HG03139 (cell line): Measurements from ENCODE around the gene AGAP9.
"Not testable (repeated sequence)": the region's sequence is repeated elsewhere in the genome, so short reads cannot be mapped to it uniquely, and the experiment has no call there.

Experiments used
- ATAC-seq: cut with Tn5 transposase; IDR thresholded peaks from one replicate; pipeline ENCODE4 v1.9.1; 2021; ENCODE audit not compliant: unreplicated experiment

AGAP9 gene

DNA sequence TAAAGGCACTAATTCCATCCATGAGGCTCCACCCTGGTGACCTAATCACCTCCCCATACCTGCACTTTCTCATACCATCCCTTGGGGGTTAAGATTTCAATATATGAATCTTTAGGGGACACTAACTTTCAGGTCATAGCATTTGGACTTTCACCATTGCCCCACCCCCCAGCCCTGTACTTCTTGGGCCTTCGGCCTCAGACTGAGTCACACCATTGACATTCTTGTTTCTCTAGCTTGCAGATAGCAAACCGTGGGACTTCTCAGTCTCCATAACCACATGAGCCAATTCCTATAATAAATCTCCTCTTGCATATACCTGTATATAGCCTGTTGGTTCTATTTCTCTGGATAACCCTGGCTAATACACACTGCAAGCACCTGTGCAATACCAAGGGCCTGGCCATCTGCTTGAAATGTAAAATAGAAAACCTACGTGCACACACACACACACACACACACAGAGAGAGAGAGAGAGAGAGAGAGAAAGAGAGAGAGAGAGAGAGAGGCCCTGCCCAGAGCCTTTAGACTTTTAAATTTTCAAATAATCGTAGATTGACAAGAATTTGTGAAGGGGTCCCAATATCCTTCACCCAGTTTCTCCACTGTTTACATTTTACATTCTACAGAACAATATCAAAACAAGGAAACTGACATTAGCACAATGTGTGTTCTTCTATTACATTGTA is 64.8 kb downstream of the AGAP9 start:
- ATAC-seq, result no peak

DNA sequence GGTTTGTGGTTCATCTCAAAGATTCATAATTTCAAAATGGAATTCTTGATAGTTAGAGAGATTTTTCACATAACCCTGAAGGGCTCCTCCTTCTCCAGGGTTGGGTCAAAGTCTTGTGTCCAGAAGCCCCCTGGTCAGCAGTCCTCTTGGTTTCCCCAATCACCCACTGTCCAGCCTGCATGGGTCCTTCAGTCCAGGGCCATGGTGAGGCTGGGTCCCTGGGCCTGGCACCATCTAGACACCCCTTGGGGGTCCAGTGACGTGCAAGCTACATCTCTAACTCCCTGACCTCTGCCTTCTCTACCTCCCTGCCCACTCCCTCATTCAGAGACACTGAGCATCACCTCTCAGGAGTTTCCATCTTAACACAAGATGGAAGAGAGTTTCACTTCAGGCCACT is 65.6 kb downstream of the AGAP9 start:
- ATAC-seq, result no peak

DNA sequence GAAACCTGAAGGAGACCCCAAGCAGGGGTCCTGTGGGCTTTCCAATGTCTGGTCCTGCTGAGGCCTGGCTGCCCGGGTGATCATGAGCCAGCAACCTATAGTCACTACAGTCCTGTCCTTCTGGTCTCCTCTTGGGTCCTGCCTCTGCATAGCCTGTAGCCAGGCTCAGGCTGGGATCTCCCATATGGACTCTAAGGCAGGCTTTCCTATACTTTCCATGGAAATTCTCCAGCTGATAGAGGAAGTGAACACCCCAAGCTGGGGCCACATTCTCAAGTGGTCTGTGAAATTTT is 66.0 kb downstream of the AGAP9 start:
- no peak for ATAC-seq

DNA sequence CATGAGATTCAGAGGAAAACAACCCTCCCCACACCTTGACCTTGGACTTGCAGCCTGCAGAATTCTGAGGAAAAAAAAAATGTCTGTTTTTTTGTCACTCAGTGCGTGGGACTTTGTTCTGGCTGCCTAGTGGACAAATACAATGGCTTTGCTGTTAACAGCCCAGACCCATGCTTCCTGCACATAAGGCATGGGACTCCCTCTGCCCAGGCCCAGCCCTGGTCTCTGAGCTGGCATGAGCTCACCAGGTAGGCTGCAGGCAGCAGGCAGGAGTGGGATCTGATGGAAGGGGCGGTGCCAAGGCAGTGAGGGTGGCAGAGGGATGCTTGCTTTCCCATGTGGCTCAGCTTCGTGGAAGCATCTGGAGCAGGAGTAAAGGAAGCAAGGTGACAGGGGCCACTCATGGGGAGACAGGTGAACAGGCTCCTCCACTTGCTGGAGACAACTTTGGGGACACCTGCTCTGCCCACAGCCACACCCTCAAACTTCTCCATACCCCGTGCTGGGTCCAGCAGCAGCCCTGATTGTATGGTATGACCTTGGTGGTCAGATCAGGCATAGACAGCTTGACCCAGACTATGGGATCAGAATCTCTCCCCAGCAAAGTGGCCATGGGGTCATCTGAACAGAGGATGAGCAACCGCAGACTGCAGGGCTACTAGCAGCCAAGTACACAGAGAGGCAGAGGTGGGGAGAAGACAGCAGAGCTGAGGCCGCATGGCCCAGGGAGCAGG is 66.5 kb downstream of the AGAP9 start:
- ATAC-seq, result no peak

DNA sequence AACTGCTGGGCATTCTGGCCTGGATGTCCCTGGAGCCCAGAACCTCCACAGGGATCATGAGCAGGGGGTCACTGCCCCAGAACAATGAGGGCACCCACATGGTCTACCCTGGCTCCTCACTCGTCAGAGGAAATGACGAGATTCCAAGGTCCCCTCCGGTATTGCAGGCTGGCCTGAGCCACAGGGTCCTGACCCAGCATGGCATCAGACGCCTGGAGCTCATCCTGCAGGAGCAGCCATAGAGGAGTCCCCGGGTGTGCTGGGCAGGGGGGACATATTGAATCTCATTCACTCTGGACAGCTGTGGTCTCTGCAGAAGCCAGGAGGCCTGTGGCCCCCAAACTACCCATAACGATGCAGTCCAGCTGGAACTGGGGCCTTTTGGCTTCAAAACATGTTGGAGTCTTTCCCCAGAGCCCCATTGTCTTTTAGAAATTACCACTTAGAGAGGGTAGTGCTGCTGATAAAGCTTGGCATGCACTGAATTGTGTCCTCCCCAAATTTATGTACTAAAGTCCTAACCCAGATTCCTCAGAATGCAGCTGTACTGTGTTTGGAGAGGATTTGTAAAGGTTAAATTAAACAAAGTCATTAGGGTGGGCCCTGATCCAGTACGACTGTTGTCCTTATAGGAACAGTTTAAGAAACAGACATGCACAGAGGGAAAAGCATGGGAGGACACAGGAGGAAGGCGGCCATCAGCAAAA is 67.2 kb downstream of the AGAP9 start:
- ATAC-seq, result no peak

DNA sequence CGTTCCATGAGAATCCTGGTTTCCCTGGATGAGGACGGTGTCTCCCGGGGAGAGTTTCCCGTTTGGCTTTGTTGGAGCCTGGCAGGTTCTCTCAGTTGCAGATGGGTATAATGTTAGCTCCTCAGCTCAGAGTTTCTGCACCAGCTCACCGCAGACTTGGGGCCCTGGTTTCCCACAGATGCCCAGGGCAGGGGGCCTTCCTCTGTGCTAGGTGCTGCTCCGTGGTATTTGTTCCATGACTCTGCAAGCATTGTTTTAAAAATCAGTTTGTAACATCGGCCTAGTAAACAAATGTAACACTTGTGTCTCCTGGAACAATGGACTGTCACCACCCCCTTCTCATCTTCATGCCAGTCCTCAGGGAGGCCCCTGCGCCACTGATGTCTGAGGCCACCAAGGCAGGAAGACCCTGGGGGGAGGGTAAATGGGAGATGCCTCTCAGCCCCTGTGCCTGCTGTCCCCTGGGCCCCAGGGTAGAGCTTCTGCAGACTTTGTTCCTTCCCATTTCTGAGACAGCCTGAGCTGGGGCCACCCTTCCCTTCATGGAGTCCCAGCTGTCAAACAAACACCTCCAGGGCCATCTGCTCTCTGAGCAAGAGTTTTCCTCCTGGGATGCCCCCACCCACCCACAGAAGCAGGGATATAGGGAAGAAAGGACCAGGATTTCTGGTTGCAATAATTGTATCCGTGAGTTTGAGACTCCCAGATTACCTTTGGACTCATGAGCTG is 67.9 kb downstream of the AGAP9 start:
- ATAC-seq, result not testable (repeated sequence)

DNA sequence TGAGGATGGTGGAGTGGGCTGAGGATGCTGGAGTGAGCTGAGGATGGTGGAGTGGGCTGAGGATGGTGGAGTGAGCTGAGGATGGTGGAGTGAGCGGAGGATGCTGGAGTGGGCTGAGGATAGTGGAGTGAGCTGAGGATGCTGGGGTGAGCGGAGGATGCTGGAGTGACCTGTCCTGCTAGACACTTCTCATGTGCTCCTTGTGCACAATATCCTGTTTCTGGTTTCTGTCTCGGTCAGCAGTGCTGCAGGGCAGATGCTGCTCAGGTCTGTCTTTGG is 68.7 kb downstream of the AGAP9 start:
- ATAC-seq, result no peak

DNA sequence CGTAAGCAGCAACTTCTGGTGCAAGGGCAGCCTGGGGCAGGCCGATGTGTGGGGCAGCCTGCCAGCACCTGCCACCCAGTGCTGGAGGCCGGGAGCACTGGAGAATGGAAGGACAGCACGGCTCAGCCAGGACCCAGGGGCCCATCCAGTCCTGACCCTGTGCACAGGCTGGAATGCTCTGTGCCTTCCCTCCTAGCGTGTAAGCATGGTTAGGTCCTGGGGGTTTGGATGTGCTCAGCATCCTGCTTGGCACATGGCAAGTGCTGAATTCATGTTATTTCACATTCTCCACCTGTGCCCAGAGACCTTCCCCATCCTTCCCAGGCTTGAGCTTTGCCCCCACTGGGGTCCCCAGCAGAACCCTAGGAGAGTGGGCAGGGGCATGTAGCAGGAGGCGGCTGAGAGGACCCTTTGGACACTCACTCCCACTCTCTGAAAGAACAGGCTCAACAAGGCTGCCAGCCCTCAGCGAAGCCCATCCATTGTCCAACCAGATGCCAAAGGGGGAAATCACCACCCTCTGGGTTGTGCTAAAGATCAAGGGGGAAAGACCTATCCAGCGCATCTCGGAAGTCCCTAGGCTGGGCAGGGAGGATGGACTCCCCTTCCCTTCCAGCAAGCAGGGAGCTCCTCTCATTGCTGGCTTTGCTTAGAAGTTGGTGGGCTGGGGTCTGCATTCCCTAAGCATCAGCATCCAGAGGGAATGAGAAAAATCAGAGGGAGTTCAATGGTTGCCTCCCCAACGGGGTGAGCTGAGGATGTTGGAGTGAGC is 69.2 kb downstream of the AGAP9 start:
- ATAC-seq, result no peak

DNA sequence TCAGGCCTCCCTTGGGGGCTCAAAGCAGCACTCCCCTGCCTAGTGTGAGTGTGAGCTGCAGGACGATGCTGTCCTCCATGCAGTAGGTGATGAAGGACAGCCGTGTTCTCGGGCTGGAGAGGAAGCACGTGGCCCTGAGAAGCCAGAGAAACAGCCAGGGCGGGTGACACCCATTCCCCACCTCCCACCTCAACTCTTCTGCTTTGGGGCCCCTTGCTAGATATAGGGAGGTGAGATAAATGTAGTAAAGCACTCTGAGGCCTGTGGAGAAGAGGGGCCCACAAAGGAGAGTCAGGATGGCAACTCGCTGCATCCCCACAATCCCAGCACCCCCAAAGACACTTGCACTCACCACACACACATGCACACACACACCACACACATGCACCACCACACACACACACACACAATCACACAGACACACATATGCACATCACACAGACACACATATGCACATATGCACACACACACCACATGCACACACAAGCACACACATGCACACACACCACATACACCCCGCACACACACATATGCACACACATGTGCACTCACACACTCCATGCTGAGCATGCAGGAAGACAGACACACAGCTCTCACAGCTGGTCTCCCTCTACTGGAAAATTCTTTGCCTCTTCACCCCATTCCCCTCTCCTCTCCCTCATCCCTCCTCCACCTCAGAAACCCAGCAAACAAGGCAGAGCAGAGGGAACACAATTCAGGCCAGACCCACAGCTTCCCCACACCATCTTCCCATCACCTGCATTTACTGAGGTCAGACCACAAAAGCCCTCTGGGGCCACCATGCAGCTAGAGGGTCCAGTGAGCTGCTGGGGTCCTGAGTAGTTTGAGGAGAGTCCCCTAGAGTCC is 70.1 kb downstream of the AGAP9 start:
- ATAC-seq, result no peak

DNA sequence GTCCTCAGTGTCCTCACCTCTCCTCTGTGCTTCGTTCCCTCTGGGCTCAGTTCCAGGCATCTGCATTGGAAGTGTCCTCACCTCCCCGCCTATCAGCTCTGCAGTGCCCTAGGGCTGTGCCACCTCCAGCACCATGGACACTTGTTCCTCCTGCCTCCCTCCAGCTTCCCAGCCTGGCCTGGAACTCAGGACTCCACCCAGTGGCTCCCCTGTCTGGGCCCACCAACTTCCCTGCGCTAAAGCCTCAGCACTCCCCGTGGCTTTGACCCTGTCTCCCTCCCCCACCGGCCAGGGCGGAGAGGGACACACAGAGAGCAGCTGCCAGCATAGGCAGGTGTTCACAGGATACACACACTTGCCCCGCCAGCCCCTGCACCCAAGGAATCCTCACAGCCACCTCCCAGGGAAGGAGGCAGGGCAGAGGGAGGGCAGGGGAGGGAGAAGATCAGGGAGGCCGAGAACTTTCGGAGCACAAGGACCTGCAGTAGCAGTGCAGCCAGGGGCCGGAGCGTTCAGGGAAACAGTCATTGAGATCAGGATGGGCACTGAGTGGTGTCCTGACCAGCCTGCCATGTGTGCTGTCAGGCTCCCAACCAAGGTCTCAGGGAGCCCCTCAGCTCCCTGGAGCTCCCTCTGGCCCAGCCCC is 70.8 kb downstream of the AGAP9 start:
- ATAC-seq, result no peak

DNA sequence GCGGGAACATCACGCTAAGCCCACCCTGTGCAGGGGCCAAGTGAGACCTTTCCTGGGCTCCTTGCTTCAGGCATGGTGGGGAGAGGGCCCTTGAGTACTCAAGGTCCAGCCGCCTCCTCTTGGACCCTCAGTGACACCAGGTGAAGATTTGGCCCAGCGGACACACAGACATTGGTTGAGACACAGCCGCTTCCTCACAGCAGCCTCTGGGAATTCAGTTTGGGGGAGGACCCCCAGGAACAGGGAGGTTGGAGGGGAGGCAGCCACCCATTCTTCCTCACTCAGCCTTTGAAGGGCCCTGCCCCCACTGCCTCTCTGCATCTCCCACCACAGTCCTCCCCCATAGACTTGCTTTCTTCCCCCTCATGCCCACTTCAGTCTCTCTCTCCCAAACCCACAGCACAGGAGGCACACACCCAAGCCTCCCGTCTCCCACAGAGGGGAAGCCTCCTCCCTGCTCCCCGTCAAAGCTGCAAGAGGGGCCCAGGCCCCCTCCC is 71.4 kb downstream of the AGAP9 start:
- no peak for ATAC-seq
